ENCODE data around the gene KHDC4. TPM values are rescaled to one million over a fixed set of nuclear protein-coding genes. Genes with fewer than 3 reads are reported as not detected.

Gene KHDC4
- total RNA-seq, 1 donor, result 37.3 TPM

DNA sequence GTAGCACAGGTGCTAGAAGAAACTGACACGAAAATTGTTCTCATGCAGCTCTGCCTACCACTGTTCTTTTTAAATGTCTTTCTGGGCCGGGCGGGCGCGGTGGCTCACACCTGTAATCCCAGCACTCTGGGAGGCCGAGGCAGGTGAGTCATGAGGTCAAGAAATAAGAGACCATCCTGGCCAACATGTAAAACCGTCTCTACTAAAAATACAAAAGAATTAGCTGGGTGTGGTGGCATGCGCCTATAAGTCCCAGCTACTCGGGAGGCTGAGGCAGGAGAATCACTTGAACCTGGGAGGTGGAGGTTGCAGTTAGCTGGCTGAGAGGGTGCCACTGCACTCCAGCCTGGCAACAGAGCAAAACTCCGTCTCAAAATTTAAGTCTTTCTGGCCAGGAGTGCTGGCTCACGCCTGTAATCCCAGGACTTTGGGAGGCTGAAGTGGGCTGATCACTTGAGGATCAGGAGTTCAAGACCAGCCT is 22.1 kb downstream of the KHDC4 start:
- H3K27me3 ChIP-seq (ENCODE audit: insufficient read depth, low read length), result no peaks in the 10 kb centered on the region
- H3K27ac ChIP-seq (ENCODE audit: low read depth, low read length), result peak overlapping the region; percentile 81
- H3K9me3 ChIP-seq (ENCODE audit: low read depth, low read length), result no peaks in the 10 kb centered on the region
- peaks cover 33% of the 10 kb centered on the region for H3K79me2 ChIP-seq (ENCODE audit: insufficient read depth, low read length)
- H3K36me3 ChIP-seq (ENCODE audit: insufficient read depth, low read length), result peaks cover 75% of the 10 kb centered on the region
- H2AFZ ChIP-seq (ENCODE audit: low read length), result no peak overlapping the region
- no peak for DNase-seq (ENCODE audit: insufficient read length, low spot score, missing footprints)
- H4K20me1 ChIP-seq (ENCODE audit: insufficient read depth, low read length), result no peaks in the 10 kb centered on the region
- peak overlapping the region; percentile 97 for H3K4me2 ChIP-seq (ENCODE audit: insufficient read depth, low read length)
- H3K4me1 ChIP-seq (ENCODE audit: insufficient read depth, low read length), result peaks cover 37% of the 10 kb centered on the region
- H3K4me3 ChIP-seq (ENCODE audit: insufficient read depth, low read length), result no peak overlapping the region
- TF ChIP-seq, protein P1, sequence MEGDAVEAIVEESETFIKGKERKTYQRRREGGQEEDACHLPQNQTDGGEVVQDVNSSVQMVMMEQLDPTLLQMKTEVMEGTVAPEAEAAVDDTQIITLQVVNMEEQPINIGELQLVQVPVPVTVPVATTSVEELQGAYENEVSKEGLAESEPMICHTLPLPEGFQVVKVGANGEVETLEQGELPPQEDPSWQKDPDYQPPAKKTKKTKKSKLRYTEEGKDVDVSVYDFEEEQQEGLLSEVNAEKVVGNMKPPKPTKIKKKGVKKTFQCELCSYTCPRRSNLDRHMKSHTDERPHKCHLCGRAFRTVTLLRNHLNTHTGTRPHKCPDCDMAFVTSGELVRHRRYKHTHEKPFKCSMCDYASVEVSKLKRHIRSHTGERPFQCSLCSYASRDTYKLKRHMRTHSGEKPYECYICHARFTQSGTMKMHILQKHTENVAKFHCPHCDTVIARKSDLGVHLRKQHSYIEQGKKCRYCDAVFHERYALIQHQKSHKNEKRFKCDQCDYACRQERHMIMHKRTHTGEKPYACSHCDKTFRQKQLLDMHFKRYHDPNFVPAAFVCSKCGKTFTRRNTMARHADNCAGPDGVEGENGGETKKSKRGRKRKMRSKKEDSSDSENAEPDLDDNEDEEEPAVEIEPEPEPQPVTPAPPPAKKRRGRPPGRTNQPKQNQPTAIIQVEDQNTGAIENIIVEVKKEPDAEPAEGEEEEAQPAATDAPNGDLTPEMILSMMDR (IDR thresholded peaks at IDR 0.05; ENCODE audit: extremely low read depth, low read depth, low read length), result no peak

DNA sequence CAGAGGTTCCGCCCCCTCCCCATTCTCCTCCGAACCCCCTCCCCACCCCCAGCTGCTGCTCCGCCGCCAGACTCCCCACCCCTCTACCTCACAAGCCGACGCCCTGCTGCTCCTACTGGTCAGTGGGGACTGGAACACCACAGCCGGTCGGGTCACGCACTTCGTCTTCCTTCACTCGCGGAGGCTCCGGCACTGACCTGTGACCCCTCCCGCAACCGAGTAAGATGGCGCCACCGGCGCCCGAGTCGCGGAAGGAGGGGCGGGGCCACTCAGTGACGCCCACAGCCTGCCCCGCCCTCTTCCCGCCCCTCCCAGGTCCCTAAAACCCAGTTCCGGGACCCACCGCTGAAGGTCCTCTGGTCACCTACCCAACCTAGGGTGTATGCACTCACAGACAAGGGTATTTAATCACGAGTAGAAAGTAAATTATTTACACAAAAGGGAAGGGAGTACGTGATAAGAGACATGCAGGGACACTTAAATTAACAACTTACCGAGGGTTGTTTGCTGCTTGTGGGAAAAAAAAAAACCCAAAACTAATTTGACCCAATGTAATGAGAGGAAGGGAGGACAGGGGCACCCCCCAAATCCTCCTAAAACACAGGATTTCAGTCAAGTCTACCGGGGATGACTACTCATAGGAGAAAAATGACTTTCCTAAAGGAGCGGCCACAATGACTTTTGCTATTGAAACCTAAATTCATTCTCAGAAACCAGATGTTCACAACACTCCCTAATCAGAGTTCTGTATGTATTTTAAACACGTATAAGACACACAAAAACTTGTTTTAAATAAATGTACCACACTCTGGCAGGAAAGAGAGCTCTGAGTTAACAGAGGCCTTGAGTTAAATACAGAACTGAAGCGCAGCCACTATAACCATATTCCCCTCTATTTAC is 22.8 kb downstream of the KHDC4 start, which contains the start of gene RIT1:
TSS of gene RIT1 (minus strand) at position 194 of the 900 bp plus-strand sequence. CDS start 588 bp downstream, outside the sequence.
- TF ChIP-seq, protein P1 (IDR thresholded peaks at IDR 0.05; ENCODE audit: extremely low read depth, low read depth, low read length), result no peak
- Histone ChIP-seq H3K79me2 (ENCODE audit: insufficient read depth, low read length) (peaks cover 38% of the 10 kb centered on the region), H3K4me3 (ENCODE audit: insufficient read depth, low read length) (peak within 1 kb of the TSS; percentile 90), H3K27ac (ENCODE audit: low read depth, low read length) (peak within 1 kb of the TSS; percentile 81), H3K4me2 (ENCODE audit: insufficient read depth, low read length) (peak within 1 kb of the TSS; percentile 97), H3K36me3 (ENCODE audit: insufficient read depth, low read length) (peaks cover 75% of the 10 kb centered on the region), H3K9me3 (ENCODE audit: low read depth, low read length) (no peaks in the 10 kb centered on the region), H4K20me1 (ENCODE audit: insufficient read depth, low read length) (no peaks in the 10 kb centered on the region), H2AFZ (ENCODE audit: low read length) (peak within 1 kb of the TSS; percentile 56), H3K27me3 (ENCODE audit: insufficient read depth, low read length) (no peaks in the 10 kb centered on the region), H3K4me1 (ENCODE audit: insufficient read depth, low read length) (peaks cover 37% of the 10 kb centered on the region)
- DNase-seq (ENCODE audit: insufficient read length, low spot score, missing footprints), result peak; percentile 93

DNA sequence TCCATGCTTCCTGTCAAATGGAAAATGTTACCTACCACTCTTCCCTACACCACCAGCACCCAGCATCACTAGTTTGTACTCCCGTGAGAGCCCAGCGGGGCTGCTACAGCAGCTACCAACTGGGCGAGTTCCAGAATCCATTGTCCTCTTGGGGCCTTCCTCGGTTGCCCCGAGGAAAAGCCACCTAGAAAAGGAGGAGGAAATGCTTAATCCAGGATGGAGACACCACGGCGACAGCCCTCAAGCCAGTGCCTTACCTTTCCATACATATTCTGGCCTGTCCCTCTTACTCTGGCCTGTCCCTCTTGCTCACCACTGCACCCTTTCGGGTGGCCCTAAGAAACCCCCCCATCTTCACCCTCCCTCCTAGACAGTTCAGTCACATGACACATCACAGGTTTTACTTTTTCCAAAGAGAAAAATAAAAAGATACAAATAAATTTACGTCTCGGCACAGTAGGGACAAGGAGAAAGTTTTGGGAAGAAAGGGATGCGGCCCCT is 23.5 kb downstream of the KHDC4 start:
- Histone ChIP-seq H3K4me1 (ENCODE audit: insufficient read depth, low read length) (peaks cover 37% of the 10 kb centered on the region), H3K36me3 (ENCODE audit: insufficient read depth, low read length) (peaks cover 75% of the 10 kb centered on the region), H4K20me1 (ENCODE audit: insufficient read depth, low read length) (no peaks in the 10 kb centered on the region), H3K4me3 (ENCODE audit: insufficient read depth, low read length) (peak overlapping the region; percentile 90), H3K4me2 (ENCODE audit: insufficient read depth, low read length) (peak overlapping the region; percentile 97), H3K9me3 (ENCODE audit: low read depth, low read length) (no peaks in the 10 kb centered on the region), H3K27ac (ENCODE audit: low read depth, low read length) (peak overlapping the region; percentile 81), H3K79me2 (ENCODE audit: insufficient read depth, low read length) (peaks cover 41% of the 10 kb centered on the region), H2AFZ (ENCODE audit: low read length) (peak overlapping the region; percentile 56), H3K27me3 (ENCODE audit: insufficient read depth, low read length) (no peaks in the 10 kb centered on the region)
- DNase-seq (ENCODE audit: insufficient read length, low spot score, missing footprints), result peak; percentile 79
- TF ChIP-seq, protein P1 (IDR thresholded peaks at IDR 0.05; ENCODE audit: extremely low read depth, low read depth, low read length), result peak; percentile 20

DNA sequence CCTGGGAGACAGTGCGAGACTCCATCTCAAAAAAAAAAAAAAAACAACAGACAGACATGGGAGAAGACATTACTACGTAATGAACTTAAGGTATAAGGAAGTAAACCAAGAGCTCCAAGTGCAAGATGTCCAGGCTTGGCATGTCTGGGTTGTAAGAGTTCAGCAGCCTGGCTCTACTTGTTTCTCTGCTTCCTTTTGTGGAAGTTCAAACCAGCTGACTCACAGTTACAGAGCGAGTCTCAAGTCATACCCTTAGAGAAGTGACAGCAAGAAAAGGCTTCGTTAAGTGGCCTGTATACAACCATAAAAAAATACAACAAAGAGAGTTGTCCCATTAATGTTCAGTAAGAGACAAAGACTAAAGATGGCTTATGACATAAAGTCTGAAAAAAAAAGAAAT is 24.3 kb downstream of the KHDC4 start:
- no peaks in the 10 kb centered on the region for H3K27me3 ChIP-seq (ENCODE audit: insufficient read depth, low read length)
- peak overlapping the region; percentile 90 for H3K4me3 ChIP-seq (ENCODE audit: insufficient read depth, low read length)
- no peaks in the 10 kb centered on the region for H4K20me1 ChIP-seq (ENCODE audit: insufficient read depth, low read length)
- peaks cover 75% of the 10 kb centered on the region for H3K36me3 ChIP-seq (ENCODE audit: insufficient read depth, low read length)
- H3K79me2 ChIP-seq (ENCODE audit: insufficient read depth, low read length), result peaks cover 45% of the 10 kb centered on the region
- H3K27ac ChIP-seq (ENCODE audit: low read depth, low read length), result peak overlapping the region; percentile 81
- TF ChIP-seq, protein P1 (IDR thresholded peaks at IDR 0.05; ENCODE audit: extremely low read depth, low read depth, low read length), result no peak
- H3K9me3 ChIP-seq (ENCODE audit: low read depth, low read length), result no peaks in the 10 kb centered on the region
- H2AFZ ChIP-seq (ENCODE audit: low read length), result no peak overlapping the region
- peak; percentile 34 for DNase-seq (ENCODE audit: insufficient read length, low spot score, missing footprints)
- peaks cover 37% of the 10 kb centered on the region for H3K4me1 ChIP-seq (ENCODE audit: insufficient read depth, low read length)
- peak overlapping the region; percentile 97 for H3K4me2 ChIP-seq (ENCODE audit: insufficient read depth, low read length)
